Upper lobe of left lung (tissue), 6 donors: ENCODE data around the gene FOXP1. TPM values are rescaled to one million over a fixed set of nuclear protein-coding genes. Genes with fewer than 3 reads are reported as not detected.

Experiments
- ATAC-seq, 2 donors: fragments of 200-7000 bp; cut with Tn5 transposase; one replicate each; pipeline ENCODE4 v1.9.1; 2022; ENCODE audit warnings: mild to moderate bottlenecking in 2 of 2, moderate library complexity in 2 of 2; ENCODE audit not compliant: low FRiP score in 2 of 2
- DNase-seq, 2 donors: peaks; one replicate each; pipeline ENCODE4 v3.0.0-alpha.2; 2019 to 2020
- H3K27ac ChIP-seq, 4 donors: fragments of 200-600 bp; sonication (generic); one replicate each; pipeline ENCODE4 v1.5.1; 2016 to 2019
- H3K27me3 ChIP-seq, 4 donors: fragments of 200-600 bp; sonication (generic); one replicate each; pipeline ENCODE4 v1.5.1; 2017 to 2019
- H3K36me3 ChIP-seq, 4 donors: fragments of 200-600 bp; sonication (generic); one replicate each; pipeline ENCODE4 v1.5.1; 2016 to 2019
- H3K4me1 ChIP-seq, 4 donors: fragments of 200-600 bp; sonication (generic); one replicate each; pipeline ENCODE4 v1.5.1; 2018 to 2019
- H3K4me3 ChIP-seq, 4 donors: fragments of 200-600 bp; sonication (generic); one replicate each; pipeline ENCODE4 v1.5.1; 2017 to 2019; ENCODE audit warnings: mild to moderate bottlenecking in 2 of 4, moderate library complexity in 1 of 4
- H3K9me3 ChIP-seq, 4 donors: fragments of 200-600 bp; sonication (generic); one replicate each; pipeline ENCODE4 v1.5.1; 2018 to 2019
- EP300 ChIP-seq, 4 donors: sonication (generic); formaldehyde crosslinking; IDR thresholded peaks; one replicate each; pipeline ENCODE4 v1.5.1; 2017; ENCODE audit warnings: antibody characterized with exemption in 4 of 4, control low read depth in 2 of 4
- POLR2A ChIP-seq, 4 donors: fragments of 450-650 bp; IDR thresholded peaks; one replicate each; pipeline ENCODE4 v1.5.1; 2016 to 2017; ENCODE audit warnings: antibody characterized with exemption in 4 of 4, mild to moderate bottlenecking in 2 of 4
- POLR2AphosphoS5 ChIP-seq, 2 donors: sonication (generic); formaldehyde crosslinking; IDR thresholded peaks; one replicate each; pipeline ENCODE4 v1.5.1; 2017; ENCODE audit warnings: antibody characterized with exemption in 2 of 2
- WGBS, 2 donors: methylation state at CpG; one replicate each; pipeline ENCODE4 v1.1.5; 2017 to 2018; 5-methylcytosine and 5-hydroxymethylcytosine counted together
- total RNA-seq, 6 donors: library from RNA; depleted of rRNA in 4 of 6; stranded (reverse); fragments of >200 nt in 4 of 6; gene quantifications; one replicate each; pipeline versions ENCODE4 v1.1.0 to v1.2.1, GENCODE V29; 2016 to 2021
- TF ChIP-seq, protein P1 (sequence below), 6 experiments: fragments of 450-650 bp in 4 of 6; fragments of 200-600 bp in 2 of 6; sonication (generic) in 2 of 6; IDR thresholded peaks; one replicate each; pipeline ENCODE4 v1.5.1; 2016 to 2019; ENCODE audit warnings: antibody characterized with exemption in 6 of 6
- donor health status: DM: no; HTN: no; CAD: no; lungs with moderate emphysema.
- donor health status: DM: no; HTN: yes; CAD: no; lungs with severe emphysema.

The FOXP1 gene
- total RNA-seq, 6 donors from 2014 or later, result 103 to 248 (median 134) TPM

DNA sequence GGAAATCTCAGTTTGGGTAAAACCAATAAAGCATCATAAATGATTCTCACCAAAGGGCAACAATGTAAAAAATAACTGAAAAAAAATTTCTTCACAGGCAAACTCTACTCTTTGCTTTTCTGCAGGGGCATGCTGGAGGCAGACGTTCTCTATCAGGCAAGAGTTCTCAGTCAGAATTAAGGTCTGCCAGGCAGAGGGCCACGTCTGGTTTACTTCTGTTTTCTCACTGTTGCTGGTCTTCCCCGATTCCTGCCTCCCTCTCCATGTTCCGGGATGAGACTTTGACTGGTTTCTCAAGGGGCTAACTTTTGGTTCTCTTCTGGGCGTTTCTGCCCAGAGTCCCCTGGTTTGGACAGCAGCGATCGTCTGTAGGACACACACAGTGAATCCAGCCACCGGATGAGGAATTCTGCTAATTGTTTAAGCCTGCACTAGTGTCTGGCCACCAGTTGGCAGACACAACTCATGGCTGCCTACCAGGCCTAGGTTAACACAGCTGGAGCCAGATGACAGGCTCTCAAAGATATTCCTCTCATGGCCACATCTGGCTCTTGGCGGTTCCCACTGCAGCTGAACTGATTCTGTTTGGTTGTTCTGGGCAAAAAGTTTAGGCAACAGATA is 273.1 kb downstream of the FOXP1 start:
- TF ChIP-seq POLR2AphosphoS5 (IDR thresholded peaks at IDR 0.05) (no peak), EP300 (IDR thresholded peaks at IDR 0.05) (no peak), POLR2A (IDR thresholded peaks at IDR 0.05) (no peak)
- TF ChIP-seq, protein P1, sequence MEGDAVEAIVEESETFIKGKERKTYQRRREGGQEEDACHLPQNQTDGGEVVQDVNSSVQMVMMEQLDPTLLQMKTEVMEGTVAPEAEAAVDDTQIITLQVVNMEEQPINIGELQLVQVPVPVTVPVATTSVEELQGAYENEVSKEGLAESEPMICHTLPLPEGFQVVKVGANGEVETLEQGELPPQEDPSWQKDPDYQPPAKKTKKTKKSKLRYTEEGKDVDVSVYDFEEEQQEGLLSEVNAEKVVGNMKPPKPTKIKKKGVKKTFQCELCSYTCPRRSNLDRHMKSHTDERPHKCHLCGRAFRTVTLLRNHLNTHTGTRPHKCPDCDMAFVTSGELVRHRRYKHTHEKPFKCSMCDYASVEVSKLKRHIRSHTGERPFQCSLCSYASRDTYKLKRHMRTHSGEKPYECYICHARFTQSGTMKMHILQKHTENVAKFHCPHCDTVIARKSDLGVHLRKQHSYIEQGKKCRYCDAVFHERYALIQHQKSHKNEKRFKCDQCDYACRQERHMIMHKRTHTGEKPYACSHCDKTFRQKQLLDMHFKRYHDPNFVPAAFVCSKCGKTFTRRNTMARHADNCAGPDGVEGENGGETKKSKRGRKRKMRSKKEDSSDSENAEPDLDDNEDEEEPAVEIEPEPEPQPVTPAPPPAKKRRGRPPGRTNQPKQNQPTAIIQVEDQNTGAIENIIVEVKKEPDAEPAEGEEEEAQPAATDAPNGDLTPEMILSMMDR (IDR thresholded peaks at IDR 0.05), result no peak
- ATAC-seq (peak in 1 of 2 donors; percentile 92), DNase-seq (no peak)
- Histone ChIP-seq H3K36me3 (no peaks in the 10 kb centered on the region), H3K4me3 (no peak overlapping the region), H3K27me3 (no peaks in the 10 kb centered on the region), H3K9me3 (no peaks in the 10 kb centered on the region), H3K27ac (peak overlapping the region in 2 of 4 donors; percentile 26 to 65), H3K4me1 (peaks cover 0 to 19% (median 12%) of the 10 kb centered on the region in 4 donors)
- 49 to 74% methylated on average over 9 of the region's 9 CpGs for WGBS, 2 donors

DNA sequence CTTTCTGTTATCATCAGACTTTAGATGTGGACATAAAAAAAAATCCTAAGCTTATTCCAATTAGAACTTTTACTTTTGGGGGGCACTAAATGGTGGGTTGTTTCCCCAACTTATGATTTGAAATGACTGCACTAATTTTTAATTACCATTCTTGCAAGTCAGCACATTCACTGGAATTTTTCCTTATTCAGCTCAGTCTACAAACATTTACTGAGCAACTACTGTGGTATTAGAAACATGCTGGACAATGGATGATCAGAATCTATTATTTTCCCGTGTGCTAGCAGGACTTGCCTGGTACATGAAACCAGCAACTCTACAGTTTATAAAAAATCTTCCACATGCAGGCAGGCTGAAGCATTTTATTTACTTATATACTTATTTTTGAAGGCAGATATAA is 273.6 kb downstream of the FOXP1 start:
- no peaks in the 10 kb centered on the region for H3K9me3 ChIP-seq
- ATAC-seq (no peak), DNase-seq (no peak)
- no peak overlapping the region for H3K27ac ChIP-seq
- H3K4me3 ChIP-seq, result no peak overlapping the region
- H3K4me1 ChIP-seq, result peaks cover 0 to 23% (median 10%) of the 10 kb centered on the region in 4 donors
- WGBS, 2 donors, result 88 to 90% methylated on average over 1 of the region's 1 CpG
- H3K27me3 ChIP-seq, result no peaks in the 10 kb centered on the region
- TF ChIP-seq POLR2A (IDR thresholded peaks at IDR 0.05) (no peak), POLR2AphosphoS5 (IDR thresholded peaks at IDR 0.05) (no peak), EP300 (IDR thresholded peaks at IDR 0.05) (no peak)
- TF ChIP-seq, protein P1 (IDR thresholded peaks at IDR 0.05), result no peak
- no peaks in the 10 kb centered on the region for H3K36me3 ChIP-seq

DNA sequence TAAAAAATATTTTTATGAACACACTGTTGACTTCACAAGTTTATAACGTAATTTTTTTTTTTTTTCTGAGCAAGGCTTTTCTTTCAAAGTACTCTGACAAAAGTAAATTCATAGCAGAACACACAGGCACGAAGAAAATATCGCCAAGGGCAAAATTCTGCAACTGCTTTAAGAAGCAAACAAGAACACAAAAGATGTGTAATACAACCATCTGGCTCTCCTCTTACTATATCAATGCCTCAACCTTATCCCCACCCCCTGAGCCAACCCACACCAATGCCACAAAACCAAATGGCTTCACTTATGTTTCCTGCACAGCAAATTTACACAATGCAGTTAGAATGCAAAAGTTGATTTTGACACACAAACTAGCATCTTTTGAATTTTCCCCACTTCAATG is 274.2 kb downstream of the FOXP1 start:
- ATAC-seq (no peak), DNase-seq (no peak)
- Histone ChIP-seq H3K27ac (no peak overlapping the region), H3K4me3 (no peak overlapping the region), H3K4me1 (peaks cover 0 to 29% (median 11%) of the 10 kb centered on the region in 4 donors), H3K27me3 (no peaks in the 10 kb centered on the region), H3K36me3 (no peaks in the 10 kb centered on the region), H3K9me3 (no peaks in the 10 kb centered on the region)
- TF ChIP-seq, protein P1 (IDR thresholded peaks at IDR 0.05), result no peak
- TF ChIP-seq POLR2AphosphoS5 (IDR thresholded peaks at IDR 0.05) (no peak), POLR2A (IDR thresholded peaks at IDR 0.05) (no peak), EP300 (IDR thresholded peaks at IDR 0.05) (no peak)
- WGBS, 2 donors, result 63 to 73% methylated on average over 3 of the region's 3 CpGs

DNA sequence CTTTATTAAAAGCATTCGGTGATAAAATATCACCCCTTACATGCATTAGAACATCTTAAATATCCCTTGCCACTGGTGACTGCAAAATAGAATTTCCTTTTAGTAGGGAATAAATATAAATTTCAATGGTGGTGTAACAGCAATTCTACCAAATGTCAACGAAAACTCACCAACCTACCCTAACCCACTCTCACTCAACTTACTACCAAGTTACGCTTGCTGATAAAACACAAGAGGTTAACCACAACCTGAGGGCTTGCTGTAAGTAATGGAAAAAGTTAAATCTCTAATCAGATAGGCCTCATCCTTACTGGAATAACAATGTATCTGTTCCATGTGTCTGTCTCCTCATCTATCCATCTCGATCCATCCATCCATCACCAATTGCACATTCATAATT is 274.7 kb downstream of the FOXP1 start:
- 84 to 86% methylated on average over 4 of the region's 4 CpGs for WGBS, 2 donors
- TF ChIP-seq, protein P1 (IDR thresholded peaks at IDR 0.05), result no peak
- TF ChIP-seq POLR2AphosphoS5 (IDR thresholded peaks at IDR 0.05) (no peak), EP300 (IDR thresholded peaks at IDR 0.05) (no peak), POLR2A (IDR thresholded peaks at IDR 0.05) (no peak)
- Histone ChIP-seq H3K27ac (no peak overlapping the region), H3K9me3 (no peaks in the 10 kb centered on the region), H3K27me3 (no peaks in the 10 kb centered on the region), H3K36me3 (no peaks in the 10 kb centered on the region), H3K4me3 (no peak overlapping the region), H3K4me1 (peaks cover 3 to 34% (median 12%) of the 10 kb centered on the region in 4 donors)
- DNase-seq, result no peak
- ATAC-seq, result no peak
